Stimulated activated CD8-positive, alpha-beta memory T cell treated with anti-CD3 and anti-CD28 coated beads, Interleukin-12 subunit alpha, Interleukin-12 subunit beta, amount 100 ng/mL, for 4 hours (primary cell): Measurements from ENCODE around the gene PLA2G5.
"Not testable (repeated sequence)": the region's sequence is repeated elsewhere in the genome, so short reads cannot be mapped to it uniquely, and the experiment has no call there.

ENCODE experiments used
- DNase-seq: peaks from one replicate; pipeline ENCODE4 v3.0.0-alpha.2; 2020; ENCODE audit warnings: low read depth

The PLA2G5 gene

GRCh38 chr1:20119347-20119746, 49.4 kb downstream of the PLA2G5 start, which contains the start of gene PLA2G2D:
PLA2G2D (minus strand) TSS chr1:20119536; CDS start chr1:20119498, 38 bp downstream.
- no peak for DNase-seq

GRCh38 chr1:20120796-20121195, 50.8 kb downstream of the PLA2G5 start:
- no peak for DNase-seq

- no peak for DNase-seq
Observed at GRCh38 chr1:20123722-20124455, 53.9 kb downstream of the PLA2G5 start.

GRCh38 chr1:20124456-20125057, 54.6 kb downstream of the PLA2G5 start:
- no peak for DNase-seq

GRCh38 chr1:20125100-20125499, 55.1 kb downstream of the PLA2G5 start:
- DNase-seq, result no peak

- no peak for DNase-seq
Observed at GRCh38 chr1:20126041-20126805, 56.2 kb downstream of the PLA2G5 start.

GRCh38 chr1:20126806-20127440, 56.9 kb downstream of the PLA2G5 start:
- DNase-seq, result no peak

- DNase-seq, result not testable (repeated sequence)
Observed at GRCh38 chr1:20130518-20130917, 60.5 kb downstream of the PLA2G5 start.

GRCh38 chr1:20134995-20135394, 65.0 kb downstream of the PLA2G5 start:
- no peak for DNase-seq

- no peak for DNase-seq
Observed at GRCh38 chr1:20136249-20136648, 66.3 kb downstream of the PLA2G5 start.

GRCh38 chr1:20137055-20137454, 67.1 kb downstream of the PLA2G5 start:
- no peak for DNase-seq

- DNase-seq, result no peak
Observed at GRCh38 chr1:20137604-20138003, 67.6 kb downstream of the PLA2G5 start.

GRCh38 chr1:20138346-20138745, 68.4 kb downstream of the PLA2G5 start:
- no peak for DNase-seq

- DNase-seq, result no peak
Observed at GRCh38 chr1:20138961-20139550, 69.1 kb downstream of the PLA2G5 start, which contains the start of gene PLA2G2F. PLA2G2F (plus strand) TSS chr1:20139323; CDS start chr1:20139428, 105 bp downstream.

- no peak for DNase-seq
Observed at GRCh38 chr1:20139776-20140612, 70.0 kb downstream of the PLA2G5 start.

GRCh38 chr1:20141001-20141400, 71.0 kb downstream of the PLA2G5 start:
- DNase-seq, result no peak

- no peak for DNase-seq
Observed at GRCh38 chr1:20141466-20141865, 71.5 kb downstream of the PLA2G5 start.
